Liver (tissue), 9 donors: ENCODE measurements around the gene ADAMTS19. TPM values are rescaled to one million over a fixed set of nuclear protein-coding genes. Genes with fewer than 3 reads are reported as not detected.

Experiments used
- DNase-seq: peaks from one replicate; pipeline ENCODE4 v3.0.0-alpha.2; 2017; ENCODE audit warnings: low spot score
- H3K27ac ChIP-seq, 2 donors: one replicate each; pipeline ENCODE4 v1.7.0; 2013; ENCODE audit warnings: inconsistent platforms in 2 of 2, low read length in 2 of 2, control low read depth in 1 of 2, low read depth in 1 of 2, mild to moderate bottlenecking in 1 of 2
- H3K27me3 ChIP-seq, 4 donors: one replicate each; pipeline versions ENCODE4 v1.6.1 to v1.7.0; 2013; ENCODE audit warnings: low read length in 3 of 4, inconsistent platforms in 1 of 4, mild to moderate bottlenecking in 1 of 4, moderate library complexity in 1 of 4; ENCODE audit not compliant: control insufficient read depth in 4 of 4, insufficient read depth in 4 of 4
- H3K36me3 ChIP-seq, 4 donors: one replicate each; pipeline versions ENCODE4 v1.6.1 to v1.7.0; 2013; ENCODE audit warnings: low read length in 3 of 4, mild to moderate bottlenecking in 3 of 4, low read depth in 1 of 4, moderate library complexity in 1 of 4; ENCODE audit not compliant: control insufficient read depth in 4 of 4, insufficient read depth in 3 of 4
- H3K4me1 ChIP-seq, 4 donors: one replicate each; pipeline versions ENCODE4 v1.6.1 to v1.7.0; 2013; ENCODE audit warnings: low read length in 3 of 4, mild to moderate bottlenecking in 3 of 4, moderate library complexity in 1 of 4; ENCODE audit not compliant: control insufficient read depth in 4 of 4, insufficient read depth in 4 of 4
- H3K4me3 ChIP-seq, 3 donors: one replicate each; pipeline versions ENCODE4 v1.6.1 to v1.7.0; 2013; ENCODE audit warnings: low read length in 3 of 3, control low read depth in 1 of 3, low read depth in 1 of 3, mild to moderate bottlenecking in 1 of 3
- H3K9ac ChIP-seq, 2 donors: one replicate each; pipeline ENCODE4 v1.7.0; 2013; ENCODE audit warnings: low read length in 2 of 2, mild to moderate bottlenecking in 2 of 2, moderate library complexity in 2 of 2, control low read depth in 1 of 2, low read depth in 1 of 2
- H3K9me3 ChIP-seq, 4 donors: one replicate each; pipeline versions ENCODE4 v1.6.1 to v1.7.0; 2013; ENCODE audit warnings: low read length in 3 of 4; ENCODE audit not compliant: control insufficient read depth in 4 of 4
- ATF3 ChIP-seq: IDR thresholded peaks from 2 replicates; pipeline ENCODE4 v1.6.1; 2016; ENCODE audit warnings: antibody characterized with exemption
- CTCF ChIP-seq: fragments of 150-350 bp; IDR thresholded peaks from 2 replicates; pipeline ENCODE4 v1.5.1; 2017; ENCODE audit warnings: improper control_type of control experiment, low read depth, low read length; ENCODE audit not compliant: missing input control
- FOXA2 ChIP-seq: IDR thresholded peaks from 2 replicates; pipeline ENCODE4 v1.6.1; 2016; ENCODE audit warnings: antibody characterized with exemption
- HNF4A ChIP-seq, 2 donors: conservative IDR thresholded peaks; 2 replicates each; pipeline ENCODE4 v1.6.1; 2016; ENCODE audit warnings: antibody characterized with exemption in 2 of 2, mild to moderate bottlenecking in 2 of 2
- HNF4G ChIP-seq: IDR thresholded peaks from 2 replicates; pipeline ENCODE4 v1.6.1; 2016; ENCODE audit warnings: antibody characterized with exemption
- JUND ChIP-seq, 2 donors: IDR thresholded peaks; 2 replicates each; pipeline ENCODE4 v1.6.1; 2016; ENCODE audit warnings: antibody characterized with exemption in 2 of 2
- REST ChIP-seq: IDR thresholded peaks from 2 replicates; pipeline ENCODE4 v1.6.1; 2016; ENCODE audit warnings: antibody characterized with exemption, mild to moderate bottlenecking
- RXRA ChIP-seq, 2 donors: IDR thresholded peaks; 2 replicates each; pipeline ENCODE4 v1.6.1; 2017 to 2018; ENCODE audit warnings: antibody characterized with exemption in 2 of 2, mild to moderate bottlenecking in 1 of 2
- TAF1 ChIP-seq: conservative IDR thresholded peaks from 2 replicates; pipeline ENCODE4 v1.6.1; 2016; ENCODE audit warnings: antibody characterized with exemption, mild to moderate bottlenecking
- YY1 ChIP-seq: IDR thresholded peaks from 2 replicates; pipeline ENCODE4 v1.6.1; 2016; ENCODE audit warnings: antibody characterized with exemption, mild to moderate bottlenecking
- ZBTB33 ChIP-seq: IDR thresholded peaks from 2 replicates; pipeline ENCODE4 v1.6.1; 2016; ENCODE audit warnings: antibody characterized with exemption
- WGBS: extraction: QIAGEN DNeasy Blood & Tissue Kit; methylation state at CpG from one replicate; pipeline ENCODE4 v1.1.7; 2013; 5-methylcytosine and 5-hydroxymethylcytosine counted together
- polyA plus RNA-seq, 2 donors: library from polyadenylated mRNA; stranded (reverse) in 1 of 2; unstranded in 1 of 2; fragments of 200-250 nt in 1 of 2; fragments of >200 nt in 1 of 2; fragmentation: Nextera tagmentation in 1 of 2; extraction: Ambion mirVana in 1 of 2; gene quantifications; one replicate each; pipeline versions ENCODE4 v1.2.1 to v1.2.3, GENCODE V29; 2013 to 2015
- total RNA-seq, 2 donors: library from RNA; depleted of rRNA; stranded (reverse); fragments of >200 nt; gene quantifications; one replicate each; pipeline ENCODE4 v1.2.3, GENCODE V29; 2014
- donor health status: healthy.
- donor health status: healthy.
- donor health status: healthy.
- donor health status: healthy.
- donor health status: healthy.

ADAMTS19 gene
- total and polyA plus RNA-seq, 4 donors, result 0.09 TPM; not detected in 3

DNA sequence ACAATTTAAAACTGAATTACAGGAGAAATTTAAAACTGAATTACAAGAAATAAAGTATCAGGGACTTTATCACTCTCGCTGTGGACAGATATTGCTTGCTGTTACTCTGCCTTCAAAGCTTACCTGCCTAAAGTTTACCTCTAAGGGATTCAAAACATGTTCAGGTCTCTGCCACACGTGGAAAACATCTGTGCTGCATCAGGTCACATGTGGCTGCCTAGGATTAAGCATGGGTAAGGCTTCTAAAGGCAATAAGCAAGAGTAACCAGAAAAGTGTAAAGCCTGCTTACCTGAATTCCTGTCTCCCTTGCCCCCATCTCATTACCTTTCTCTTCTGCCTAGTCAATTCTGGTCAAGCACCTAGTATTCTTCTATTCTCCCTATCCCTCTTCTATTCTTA, 306.7 kb downstream of the ADAMTS19 start:
- 75% methylated on average over 2 of the region's 2 CpGs for WGBS
- no peaks in the 10 kb centered on the region for H3K4me1 ChIP-seq
- no peak for DNase-seq

More for the DNA sequence above, 306.7 kb downstream of the ADAMTS19 start:
- H3K27ac ChIP-seq, result no peak overlapping the region
- no peak overlapping the region for H3K4me3 ChIP-seq
- no peaks in the 10 kb centered on the region for H3K27me3 ChIP-seq
- H3K36me3 ChIP-seq, result no peaks in the 10 kb centered on the region
- TF ChIP-seq ATF3 (no peak), JUND (IDR thresholded peaks at IDR 0.05) (no peak), ZBTB33 (no peak), HNF4G (no peak), TAF1 (no peak), FOXA2 (no peak), YY1 (no peak), CTCF (no peak), REST (no peak), HNF4A (conservative IDR thresholded peaks at IDR 0.05) (no peak), RXRA (IDR thresholded peaks at IDR 0.05) (no peak)
- H3K9ac ChIP-seq, result no peak overlapping the region
- no peaks in the 10 kb centered on the region for H3K9me3 ChIP-seq
